GM19328 (cell line): ENCODE results near the gene GXYLT2.

ENCODE experiments used
- ATAC-seq: cut with Tn5 transposase; IDR thresholded peaks from one replicate; pipeline ENCODE4 v1.9.1; 2021; ENCODE audit warnings: mild to moderate bottlenecking, moderate library complexity; ENCODE audit not compliant: unreplicated experiment

The GXYLT2 gene

DNA sequence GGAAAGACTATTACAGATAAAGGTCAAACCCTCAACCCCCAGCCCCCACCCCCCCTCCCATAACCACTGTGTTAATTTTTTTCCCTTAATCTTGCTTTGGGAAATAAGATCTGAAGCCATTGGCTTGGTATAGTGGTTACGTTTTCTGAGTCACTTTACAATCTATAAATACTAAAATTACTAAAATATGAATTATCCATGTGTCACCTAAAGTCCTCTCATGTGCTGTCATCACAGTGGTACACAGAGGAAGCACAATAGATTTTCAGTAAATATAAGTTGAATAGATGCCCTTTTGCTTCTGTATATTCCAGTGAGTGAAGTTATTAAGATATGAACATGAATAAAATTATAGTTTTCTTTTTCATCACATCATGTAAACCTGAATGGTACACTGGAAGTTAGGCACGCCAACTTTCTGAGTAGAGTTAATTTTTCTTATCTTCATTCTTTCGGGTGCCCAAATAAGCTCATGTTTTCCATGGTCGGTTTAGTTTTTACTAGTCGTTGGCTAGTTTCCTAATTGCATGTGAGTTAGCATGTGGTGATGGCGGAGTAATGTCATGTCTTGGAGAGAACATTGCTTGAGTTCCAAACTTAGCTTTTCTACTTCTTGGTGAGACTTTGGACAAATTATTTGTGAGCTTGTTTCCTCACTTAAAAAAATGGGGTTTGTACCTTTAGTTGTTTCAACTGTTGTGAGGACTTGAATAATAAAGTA lies 120.3 kb downstream of the GXYLT2 start:
- no peak for ATAC-seq

DNA sequence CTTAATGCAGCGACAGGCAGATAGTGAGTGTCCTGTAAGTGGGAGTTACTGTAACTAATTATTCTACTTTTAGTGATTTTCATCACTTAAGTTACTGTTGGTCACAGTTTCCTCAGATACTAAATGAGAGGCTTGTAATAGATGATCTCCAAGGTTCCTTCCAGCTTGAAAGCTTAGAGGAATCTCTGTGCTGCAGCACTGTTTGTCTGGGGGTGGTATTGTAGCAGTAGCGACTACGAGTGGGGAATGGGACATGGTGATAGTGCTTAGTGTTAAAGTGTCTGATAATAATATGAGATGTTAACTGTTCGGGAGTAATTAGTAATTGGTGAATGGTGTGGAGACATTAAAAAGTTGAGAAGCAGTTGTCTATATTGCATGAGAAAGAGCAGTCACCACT lies 121.2 kb downstream of the GXYLT2 start:
- no peak for ATAC-seq

- ATAC-seq: no peak
These were observed 121.9 kb downstream of the GXYLT2 start for GRCh38 chr3:73009750-73010149.

DNA sequence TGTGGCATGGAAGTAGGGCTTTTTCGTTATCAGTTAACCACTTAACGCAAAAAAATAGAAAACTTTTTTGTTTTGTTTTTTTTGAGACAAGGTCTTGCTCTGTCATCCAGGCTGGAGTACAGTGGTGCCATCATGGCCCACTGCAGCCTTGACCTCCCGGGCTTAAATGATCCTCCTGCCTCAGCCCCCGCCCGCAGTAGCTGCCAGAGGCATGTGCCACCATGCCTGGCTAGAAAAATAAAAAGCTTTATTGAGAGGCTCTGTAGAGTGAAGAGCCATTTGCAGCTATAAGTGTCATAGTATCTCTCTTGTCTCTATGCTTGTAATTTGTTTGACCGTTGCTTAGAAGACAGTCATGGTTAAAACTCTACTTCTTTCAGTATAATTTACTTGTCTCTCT lies 122.3 kb downstream of the GXYLT2 start:
- ATAC-seq: no peak

- no peak for ATAC-seq
These were observed 130.5 kb downstream of the GXYLT2 start for GRCh38 chr3:73018298-73018697.

DNA sequence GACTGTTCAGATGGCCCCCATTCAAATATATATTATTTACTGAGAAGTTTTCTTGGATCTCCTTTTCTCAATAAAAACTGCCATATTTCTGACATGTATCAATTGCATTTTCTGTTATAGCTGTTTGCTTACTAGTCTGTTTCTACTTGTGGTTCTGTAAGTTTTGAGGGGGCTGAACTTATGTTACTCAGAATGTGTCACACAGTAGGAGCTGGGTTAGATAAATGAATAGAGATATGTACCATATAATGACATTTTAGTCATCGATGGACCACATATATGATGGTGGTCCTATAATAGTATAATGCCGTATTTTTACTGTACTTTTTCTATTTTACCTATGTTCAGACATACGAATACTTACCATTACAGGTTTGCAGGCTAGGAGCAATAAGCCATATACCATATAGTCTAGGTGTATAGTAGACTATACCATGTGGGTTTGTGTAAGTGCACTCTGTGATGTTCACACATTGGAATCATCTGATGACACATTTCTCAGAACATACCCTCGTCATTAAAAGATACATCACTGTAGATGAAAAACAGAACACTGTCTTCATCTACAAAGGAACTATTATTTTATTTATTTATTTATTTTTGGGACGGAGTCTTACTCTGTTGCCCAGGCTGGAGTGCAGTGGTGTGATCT lies 131.1 kb downstream of the GXYLT2 start:
- ATAC-seq: no peak

GRCh38 chr3:73021301-73021835 lies 133.5 kb downstream of the GXYLT2 start:
- no peak for ATAC-seq

GRCh38 chr3:73024836-73025235 lies 137.0 kb downstream of the GXYLT2 start:
- no peak for ATAC-seq

- ATAC-seq: no peak
These were observed 138.4 kb downstream of the GXYLT2 start for GRCh38 chr3:73026111-73026759.
